ENCODE results near the gene CALR. TPM values are rescaled to one million over a fixed set of nuclear protein-coding genes. Genes with fewer than 3 reads are reported as not detected.

Gene CALR
- total RNA-seq, 1 experiment from 2014 or later, result 606 TPM

DNA sequence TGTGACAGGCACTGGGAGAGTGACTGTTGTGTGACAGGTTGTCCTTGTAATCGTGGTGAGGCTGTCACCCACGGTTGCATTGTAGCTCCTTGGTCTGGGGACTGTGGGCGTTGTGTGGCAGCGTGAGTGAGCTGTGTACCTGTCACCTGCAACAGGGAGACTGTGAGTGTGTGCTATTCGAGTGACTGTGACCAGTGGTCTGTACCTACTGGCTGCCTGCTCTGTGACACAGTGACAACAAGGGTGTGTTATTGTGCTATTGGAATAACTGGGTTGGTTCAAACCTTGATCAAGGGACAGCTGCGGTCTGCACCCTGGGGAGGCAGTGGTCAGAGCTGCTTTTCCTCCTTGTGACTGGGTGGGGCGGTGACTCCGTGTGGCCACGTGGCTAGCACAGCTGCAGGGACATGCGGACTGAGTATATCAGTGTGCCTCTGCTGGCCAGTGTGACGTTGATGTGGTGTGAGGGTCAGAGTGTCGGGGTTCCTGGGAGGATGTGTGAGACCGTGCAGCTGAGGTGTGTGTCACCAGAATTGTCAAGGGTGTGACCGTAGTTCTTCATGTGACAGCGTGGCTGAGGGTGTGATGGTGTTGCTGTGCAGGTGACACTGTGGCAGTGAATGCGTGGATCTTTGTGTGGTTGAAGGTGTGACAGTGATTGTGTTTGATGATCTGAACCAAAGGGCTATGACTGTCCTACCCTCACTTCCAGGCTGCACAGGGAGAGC, 46.8 kb downstream of the CALR start:
- no peak overlapping the region for H2AFZ ChIP-seq
- BruUV-seq (replicated peaks), result no TSS peak
- peaks cover 19% of the 10 kb centered on the region for H3K27me3 ChIP-seq (ENCODE audit: insufficient read depth, low read depth)
- H3K9me2 ChIP-seq (ENCODE audit: insufficient read depth), result no peaks in the 10 kb centered on the region
- no peak for TF ChIP-seq CTCF (conservative IDR thresholded peaks at IDR 0.05)
- no peak for TF ChIP-seq EZH2 (IDR thresholded peaks at IDR 0.05; ENCODE audit: low read depth)
- CTCF ChIA-PET, result interaction anchor here (0.6 to 1.9 kb wide), 8 partner anchors 20 to 1294 kb away, joined by 3 to 12 read pairs (median 4); no protein-coding TSS in a partner anchor
- no peaks in the 10 kb centered on the region for H3K36me3 ChIP-seq (ENCODE audit: low read depth)
- no peaks in the 10 kb centered on the region for H3K79me2 ChIP-seq (ENCODE audit: low read depth)
- H3K4me2 ChIP-seq, result peak overlapping the region; percentile 55
- peak; percentile 74 to 83 for DNase-seq
- H3K9me3 ChIP-seq (ENCODE audit: insufficient read depth, low read depth), result no peaks in the 10 kb centered on the region
- H4K20me1 ChIP-seq (ENCODE audit: insufficient read depth), result no peaks in the 10 kb centered on the region
- no peak overlapping the region for H3K27ac ChIP-seq
- intact Hi-C loops (cut with micrococcal nuclease; ENCODE audit: unreplicated experiment), result loop anchor here (1.0 to 2.0 kb wide), 2 partner anchors 49 to 110 kb away; no protein-coding TSS in a partner anchor
- POLR2A ChIA-PET (ENCODE audit: unreplicated experiment), result interaction anchor here (0.5 to 0.8 kb wide), 4 partner anchors 18 to 165 kb away, joined by 3 to 7 read pairs (median 4); no protein-coding TSS in a partner anchor
- peaks cover 22% of the 10 kb centered on the region; the same call in 1 of the 2 replicates for H3F3A ChIP-seq (ENCODE audit: insufficient read depth, low read depth)
- H3K4me1 ChIP-seq (replicated peaks; ENCODE audit: insufficient read depth), result peaks cover 15% of the 10 kb centered on the region
- no peak overlapping the region for H3K4me3 ChIP-seq

DNA sequence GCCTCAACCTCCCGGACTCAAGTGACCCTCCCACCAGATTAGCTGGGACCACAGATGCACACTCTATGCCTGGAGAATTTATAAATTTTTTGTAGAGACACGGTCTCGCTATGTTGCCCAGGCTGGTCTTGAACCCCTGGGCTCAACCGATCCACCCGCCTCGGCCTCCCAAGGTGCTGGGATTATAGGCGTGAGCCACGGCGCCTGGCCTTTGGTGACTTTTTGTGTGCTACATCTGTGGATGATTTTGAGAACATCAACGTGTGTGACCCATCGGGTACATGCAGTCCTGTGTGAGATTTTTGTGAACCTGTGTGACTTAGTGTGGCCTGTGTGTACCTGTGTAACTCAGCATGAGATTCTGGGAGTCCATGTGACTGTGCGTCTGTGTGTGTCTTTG, 48.3 kb downstream of the CALR start:
- BruUV-seq (replicated peaks), result no TSS peak
- Histone ChIP-seq H3K4me1 (replicated peaks; ENCODE audit: insufficient read depth) (peaks cover 15% of the 10 kb centered on the region), H3K36me3 (ENCODE audit: low read depth) (no peaks in the 10 kb centered on the region), H4K20me1 (ENCODE audit: insufficient read depth) (no peaks in the 10 kb centered on the region), H2AFZ (no peak overlapping the region), H3K9me2 (ENCODE audit: insufficient read depth) (no peaks in the 10 kb centered on the region), H3K4me3 (no peak overlapping the region), H3K79me2 (ENCODE audit: low read depth) (no peaks in the 10 kb centered on the region), H3K27ac (no peak overlapping the region), H3K9me3 (ENCODE audit: insufficient read depth, low read depth) (no peaks in the 10 kb centered on the region), H3K27me3 (ENCODE audit: insufficient read depth, low read depth) (peaks cover 14% of the 10 kb centered on the region), H3K4me2 (no peak overlapping the region), H3F3A (ENCODE audit: insufficient read depth, low read depth) (peaks cover 22% of the 10 kb centered on the region; the same call in 1 of the 2 replicates)
- no peak for TF ChIP-seq EZH2 (IDR thresholded peaks at IDR 0.05; ENCODE audit: low read depth)
- TF ChIP-seq CTCF (conservative IDR thresholded peaks at IDR 0.05), result no peak
- ChIA-PET CTCF (no interaction called here), POLR2A (ENCODE audit: unreplicated experiment) (no interaction called here)
- intact Hi-C loops (cut with micrococcal nuclease; ENCODE audit: unreplicated experiment), result no loop called here
- DNase-seq, result no peak

DNA sequence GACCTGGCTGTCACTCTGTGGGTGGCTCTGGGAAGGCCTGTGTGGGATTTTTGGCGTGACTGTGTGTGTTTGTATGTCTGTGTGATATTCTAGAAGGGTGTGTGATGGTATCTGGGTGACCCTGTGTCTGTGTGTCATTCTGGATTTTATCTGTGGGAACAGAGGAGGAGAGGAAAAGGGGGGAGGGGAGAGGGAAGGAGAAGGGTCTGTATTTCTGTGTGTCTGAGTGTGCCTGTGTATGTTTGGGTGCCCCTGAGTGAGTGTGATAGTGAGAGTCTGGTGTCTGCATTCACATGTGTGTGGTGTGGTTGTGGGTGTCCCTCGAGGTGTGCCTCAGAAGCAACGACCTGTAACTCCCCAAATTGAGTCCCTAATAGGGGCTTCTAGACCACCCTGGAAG, 48.8 kb downstream of the CALR start:
- Histone ChIP-seq H3K27ac (no peak overlapping the region), H2AFZ (no peak overlapping the region), H4K20me1 (ENCODE audit: insufficient read depth) (no peaks in the 10 kb centered on the region), H3K9me3 (ENCODE audit: insufficient read depth, low read depth) (no peaks in the 10 kb centered on the region), H3K9me2 (ENCODE audit: insufficient read depth) (no peaks in the 10 kb centered on the region), H3K27me3 (ENCODE audit: insufficient read depth, low read depth) (peaks cover 10% of the 10 kb centered on the region), H3K4me3 (no peak overlapping the region), H3K4me2 (no peak overlapping the region), H3K79me2 (ENCODE audit: low read depth) (no peaks in the 10 kb centered on the region), H3F3A (ENCODE audit: insufficient read depth, low read depth) (peaks cover 22% of the 10 kb centered on the region; the same call in 1 of the 2 replicates), H3K4me1 (replicated peaks; ENCODE audit: insufficient read depth) (peaks cover 15% of the 10 kb centered on the region), H3K36me3 (ENCODE audit: low read depth) (no peaks in the 10 kb centered on the region)
- TF ChIP-seq EZH2 (IDR thresholded peaks at IDR 0.05; ENCODE audit: low read depth) (no peak), CTCF (conservative IDR thresholded peaks at IDR 0.05) (no peak)
- no peak for DNase-seq
- no TSS peak for BruUV-seq (replicated peaks)
- POLR2A ChIA-PET (ENCODE audit: unreplicated experiment), result no interaction called here
- intact Hi-C loops (cut with micrococcal nuclease; ENCODE audit: unreplicated experiment), result no loop called here
- CTCF ChIA-PET, result no interaction called here

Data from PC-9 (cell line).